Brain microvascular endothelial cell (primary cell): ENCODE measurements around the gene DNAJC5.

Experiments used
- DNase-seq: peaks from one replicate; pipeline ENCODE4 v3.0.0-alpha.2; 2020
- H3K27ac ChIP-seq: fragments of 250-450 bp; sonication (Bioruptor Pico); 2 replicates; pipeline ENCODE4 v1.5.1; 2020; ENCODE audit warnings: mild to moderate bottlenecking, moderate library complexity
- H3K27me3 ChIP-seq: fragments of 250-450 bp; sonication (Bioruptor Pico); replicated peaks from 2 replicates; pipeline ENCODE4 v1.5.1; 2020; ENCODE audit warnings: mild to moderate bottlenecking
- H3K36me3 ChIP-seq: fragments of 250-450 bp; sonication (Bioruptor Pico); replicated peaks from 2 replicates; pipeline ENCODE4 v1.5.1; 2020; ENCODE audit warnings: mild to moderate bottlenecking
- H3K4me3 ChIP-seq: 2 replicates; pipeline ENCODE4 v1.5.1; 2011; ENCODE audit warnings: low read depth, mild to moderate bottlenecking, control low read depth, low read length, moderate library complexity
- CTCF ChIP-seq: IDR thresholded peaks from 2 replicates; pipeline ENCODE4 v1.5.1; 2011; ENCODE audit warnings: low read depth, mild to moderate bottlenecking, moderate library complexity, low read length, control low read depth, inconsistent platforms; ENCODE audit errors: missing control alignments
- in situ Hi-C: cut with HindIII; loops from 2 replicates; pipeline ENCODE4 v1.10.0; 2017; ENCODE audit warnings: low sequenced_read_pairs, low pct_ligation_motif_present

Gene DNAJC5

DNA sequence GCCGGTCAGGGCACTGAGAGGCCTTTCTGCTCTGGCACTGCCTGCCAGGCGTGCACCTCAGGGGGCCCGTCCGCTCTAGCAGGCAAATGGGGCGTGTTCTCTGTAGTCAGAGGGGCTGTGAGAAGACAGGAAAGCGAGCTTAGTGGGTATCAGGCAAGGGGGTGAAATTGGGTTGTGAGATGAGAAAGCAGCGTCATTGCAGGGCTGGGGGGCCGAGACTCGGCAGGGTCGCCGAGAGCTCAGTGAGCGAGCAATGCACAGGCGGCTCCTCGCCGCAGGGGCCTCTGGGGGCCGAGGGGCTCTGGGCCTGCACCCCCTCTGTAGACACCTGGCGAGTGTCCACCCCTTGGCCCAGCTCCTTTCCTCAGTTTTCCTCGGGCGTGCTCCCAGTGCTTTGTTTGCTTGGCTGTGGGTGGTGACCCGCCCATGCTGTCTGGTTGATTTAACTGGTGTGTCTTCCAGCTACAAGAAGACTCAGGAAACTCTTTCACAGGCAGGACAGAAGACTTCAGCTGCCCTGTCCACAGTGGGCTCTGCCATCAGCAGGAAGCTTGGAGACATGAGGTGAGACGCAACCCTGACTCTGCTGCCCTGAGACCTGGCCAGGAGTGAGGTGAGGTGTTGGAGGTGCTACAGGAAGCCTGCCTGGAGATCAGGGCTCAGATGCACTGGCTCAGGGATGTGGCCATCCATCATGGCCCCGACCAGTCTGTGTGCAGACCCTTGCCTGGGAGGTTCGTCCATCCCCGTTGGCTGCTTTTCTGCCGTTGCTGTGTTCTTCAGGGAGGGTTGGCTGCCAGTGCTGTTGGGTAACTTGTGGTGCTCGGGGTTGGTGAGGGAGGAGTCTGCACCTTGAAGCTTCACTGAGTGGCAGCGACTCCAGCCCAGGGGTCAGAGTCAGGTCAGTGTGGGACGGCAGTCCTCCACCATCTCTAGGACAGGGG is 12.4 kb upstream of the DNAJC5 start:
- no peak for TF ChIP-seq CTCF
- no peaks in the 10 kb centered on the region for H3K27me3 ChIP-seq
- no peak overlapping the region for H3K27ac ChIP-seq
- DNase-seq = no peak
- H3K36me3 ChIP-seq = peaks cover 79% of the 10 kb centered on the region
- in situ Hi-C loops = loop anchor here (25.0 kb wide), 1 partner anchor 295 kb away; no protein-coding TSS in a partner anchor
- no peak overlapping the region for H3K4me3 ChIP-seq

DNA sequence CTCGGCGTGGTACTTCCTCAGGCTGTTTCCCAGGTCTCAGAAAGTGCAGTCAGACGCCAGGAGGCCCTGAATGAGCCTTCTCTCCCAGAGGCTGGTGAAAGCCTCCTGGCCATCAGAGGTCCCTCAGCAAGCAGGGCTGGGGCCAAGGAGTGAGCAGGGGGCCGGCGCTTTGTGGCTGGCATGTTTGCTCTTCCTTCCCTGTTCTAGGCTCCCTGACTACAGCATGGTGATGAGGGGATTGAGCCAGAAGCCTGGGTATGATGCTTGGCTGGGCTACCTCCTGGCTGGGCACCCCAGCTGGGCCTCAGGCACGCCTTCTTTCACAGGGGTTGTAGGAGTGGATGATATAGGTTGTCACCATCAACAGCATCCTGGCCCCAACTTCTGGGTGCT is 11.7 kb upstream of the DNAJC5 start:
- H3K36me3 ChIP-seq = peaks cover 79% of the 10 kb centered on the region
- no peaks in the 10 kb centered on the region for H3K27me3 ChIP-seq

GRCh38 chr20:63884506-63885263 is 10.2 kb upstream of the DNAJC5 start:
- no peak overlapping the region for H3K27ac ChIP-seq
- H3K36me3 ChIP-seq = peaks cover 77% of the 10 kb centered on the region
- no peak for TF ChIP-seq CTCF
- H3K4me3 ChIP-seq = no peak overlapping the region
- in situ Hi-C loops = loop anchor here (25.0 kb wide), 1 partner anchor 297 kb away; no protein-coding TSS in a partner anchor
- no peaks in the 10 kb centered on the region for H3K27me3 ChIP-seq
- DNase-seq = no peak

More for the DNA sequence above, 11.7 kb upstream of the DNAJC5 start:
- H3K27ac ChIP-seq = no peak overlapping the region
- in situ Hi-C loops = loop anchor here (25.0 kb wide), 1 partner anchor 296 kb away; no protein-coding TSS in a partner anchor
- no peak overlapping the region for H3K4me3 ChIP-seq
- no peak for TF ChIP-seq CTCF
- no peak for DNase-seq

- no peaks in the 10 kb centered on the region for H3K27me3 ChIP-seq
- DNase-seq = no peak
- H3K36me3 ChIP-seq = peaks cover 82% of the 10 kb centered on the region
- in situ Hi-C loops = loop anchor here (25.0 kb wide), 1 partner anchor 298 kb away; no protein-coding TSS in a partner anchor
- no peak overlapping the region for H3K4me3 ChIP-seq
- TF ChIP-seq CTCF = no peak
- no peak overlapping the region for H3K27ac ChIP-seq
Observed at GRCh38 chr20:63885264-63886053, 9.5 kb upstream of the DNAJC5 start.

DNA sequence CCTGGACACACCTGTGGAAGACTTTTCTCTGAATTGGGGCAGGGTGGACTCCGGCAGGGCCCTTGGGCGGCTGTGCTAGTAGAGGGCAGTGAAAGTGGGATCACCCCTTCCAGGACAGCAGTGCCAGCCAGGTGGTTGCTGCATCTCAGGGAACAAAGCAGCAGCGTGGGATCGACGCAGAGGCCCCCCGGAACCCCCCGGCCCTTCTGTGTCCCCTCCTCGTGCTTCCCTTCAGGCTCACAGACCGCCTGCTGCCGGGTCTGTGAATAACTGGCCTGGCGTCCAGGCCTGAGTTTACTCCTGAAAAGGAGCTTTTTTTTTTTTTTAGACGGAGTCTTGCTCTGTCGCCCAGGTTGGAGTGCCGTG is 8.9 kb upstream of the DNAJC5 start:
- H3K27ac ChIP-seq = no peak overlapping the region
- no peaks in the 10 kb centered on the region for H3K27me3 ChIP-seq
- no peak for DNase-seq
- H3K4me3 ChIP-seq = no peak overlapping the region
- TF ChIP-seq CTCF = no peak
- H3K36me3 ChIP-seq = peaks cover 84% of the 10 kb centered on the region
- in situ Hi-C loops = loop anchor here (25.0 kb wide), 1 partner anchor 299 kb away; no protein-coding TSS in a partner anchor
